Activated CD8-positive, alpha-beta memory T cell treated with anti-CD3 and anti-CD28 coated beads, Interleukin-2, amount 10 ng/mL, durations not matched to agents 7 days and 5 days (primary cell): ENCODE measurements around the gene CHCHD6. TPM values are rescaled to one million over a fixed set of nuclear protein-coding genes. Genes with fewer than 3 reads are reported as not detected.

Experiments
- ATAC-seq: fragments of 150-1000 bp; cut with Tn5 transposase; one replicate; pipeline ENCODE4 v1.10.0; 2021; ENCODE audit warnings: moderate library complexity
- CTCF ChIA-PET: fragments of 350-600 bp; sonication (Branson Sonifier 250); formaldehyde crosslinking; loops from one replicate; lab custom pipeline; 2021; ENCODE audit warnings: antibody characterized with exemption; lab: Charles Lee
- DNase-seq: peaks from one replicate; pipeline ENCODE4 v3.0.0-alpha.2; 2020
- H3K27ac Mint-ChIP-seq: one replicate; pipeline ENCODE4 v1.8.0; 2021; ENCODE audit warnings: mild to moderate bottlenecking, mixed read lengths
- H3K27me3 Mint-ChIP-seq: one replicate; pipeline ENCODE4 v1.8.0; 2021; ENCODE audit warnings: mixed read lengths
- H3K36me3 Mint-ChIP-seq: one replicate; pipeline ENCODE4 v1.8.0; 2021; ENCODE audit warnings: mild to moderate bottlenecking, mixed read lengths
- H3K4me1 Mint-ChIP-seq: one replicate; pipeline ENCODE4 v1.8.0; 2021; ENCODE audit warnings: mixed read lengths
- H3K4me3 Mint-ChIP-seq: one replicate; pipeline ENCODE4 v1.8.0; 2021; ENCODE audit warnings: mild to moderate bottlenecking, moderate library complexity, mixed read lengths
- H3K9me3 Mint-ChIP-seq: one replicate; pipeline ENCODE4 v1.8.0; 2022; ENCODE audit warnings: low read depth, mixed read lengths
- total RNA-seq, 2 experiments: library from RNA; stranded (reverse); gene quantifications; one replicate each; pipeline ENCODE4 v1.2.3, GENCODE V29; 2021

Gene CHCHD6
- total RNA-seq, 2 experiments from 2014 or later: 7.7 to 9.0 TPM

DNA sequence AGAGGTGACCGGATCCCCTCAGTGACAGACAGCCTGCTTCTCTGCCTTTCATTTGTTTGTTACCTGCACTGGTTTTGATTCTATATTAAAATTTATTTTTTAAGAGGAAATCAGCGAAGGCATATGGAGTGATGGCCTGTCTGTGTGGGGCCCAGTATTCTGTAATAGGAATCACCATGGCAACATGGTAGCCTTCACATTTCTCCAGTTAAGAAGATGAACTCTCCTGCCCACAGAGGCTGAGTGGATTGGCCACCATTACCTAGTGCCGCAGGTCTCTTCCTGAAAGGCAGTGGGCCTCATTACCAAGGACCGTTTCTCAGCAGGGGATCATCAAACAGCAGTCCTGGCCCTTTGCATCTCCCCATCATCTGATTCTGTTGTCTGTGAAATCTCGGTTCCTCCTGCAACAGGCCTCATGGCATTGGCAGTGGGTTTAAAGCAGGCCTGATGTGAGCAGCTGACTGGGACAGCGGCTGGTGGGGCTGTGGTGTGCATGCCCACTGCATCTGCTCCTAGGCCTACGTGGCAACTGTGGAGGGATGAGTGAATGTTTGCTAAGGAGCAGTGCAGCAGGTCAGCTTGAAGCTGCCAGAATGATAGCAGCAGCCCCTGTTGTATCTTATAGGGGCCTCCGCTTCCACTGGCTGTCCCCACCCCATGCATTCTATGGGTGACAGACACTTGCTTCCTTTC, 114.5 kb downstream of the CHCHD6 start:
- ATAC-seq (no peak), DNase-seq (peak; percentile 21)
- Mint-ChIP-seq H3K27ac (no peak overlapping the region), H3K4me3 (no peak overlapping the region), H3K36me3 (peaks cover 3% of the 10 kb centered on the region), H3K9me3 (peaks cover 3% of the 10 kb centered on the region), H3K4me1 (no peaks in the 10 kb centered on the region), H3K27me3 (no peaks in the 10 kb centered on the region)
- CTCF ChIA-PET: no interaction called here

DNA sequence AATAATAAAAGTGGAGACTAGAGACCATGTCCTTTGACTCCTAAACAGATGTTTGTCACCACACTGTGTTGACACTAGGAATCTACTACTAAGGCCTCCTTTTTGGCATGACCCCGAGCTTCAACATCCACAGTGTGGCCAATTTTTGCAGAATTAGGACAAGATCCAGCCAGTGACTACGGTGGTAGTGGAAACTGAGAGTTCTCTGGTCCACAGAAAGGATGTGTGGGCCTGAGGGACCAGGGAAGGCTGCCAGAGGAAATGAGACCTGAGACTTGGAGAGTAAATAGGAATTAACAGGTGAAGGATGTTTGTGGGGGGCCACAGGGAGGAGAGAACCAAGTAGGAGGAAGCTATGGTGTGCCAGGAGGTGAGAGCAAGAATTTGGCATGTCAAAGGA, 122.7 kb downstream of the CHCHD6 start:
- CTCF ChIA-PET: no interaction called here
- H3K27ac Mint-ChIP-seq: no peak overlapping the region
- peaks cover 3% of the 10 kb centered on the region for H3K9me3 Mint-ChIP-seq
- H3K4me1 Mint-ChIP-seq: peaks cover 4% of the 10 kb centered on the region
- DNase-seq (no peak), ATAC-seq (no peak)
- peaks cover 1% of the 10 kb centered on the region for H3K36me3 Mint-ChIP-seq
- no peaks in the 10 kb centered on the region for H3K27me3 Mint-ChIP-seq
- H3K4me3 Mint-ChIP-seq: no peak overlapping the region

DNA sequence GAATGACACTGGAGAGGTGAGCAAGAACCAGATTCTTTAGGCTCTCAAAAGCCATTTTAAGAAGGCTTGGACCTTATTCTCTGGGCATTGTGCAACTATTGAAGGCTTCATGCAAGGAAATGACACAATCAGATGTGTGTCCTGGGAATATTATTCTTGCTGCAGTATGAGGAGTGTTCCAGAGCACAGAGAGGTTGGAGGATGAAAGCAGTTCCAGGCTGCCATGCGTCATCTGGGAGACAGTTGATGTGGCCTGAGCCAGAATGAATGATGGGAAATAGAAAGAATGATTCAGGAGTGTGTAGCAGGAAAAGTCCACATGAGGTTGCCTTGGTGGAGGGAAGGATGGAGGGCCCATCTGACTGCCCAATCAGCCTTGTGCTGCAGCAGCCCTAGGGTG, 123.1 kb downstream of the CHCHD6 start:
- H3K4me3 Mint-ChIP-seq: no peak overlapping the region
- CTCF ChIA-PET: no interaction called here
- H3K4me1 Mint-ChIP-seq: peaks cover 4% of the 10 kb centered on the region
- ATAC-seq (no peak), DNase-seq (peak; percentile 4)
- H3K36me3 Mint-ChIP-seq: no peaks in the 10 kb centered on the region
- H3K27me3 Mint-ChIP-seq: no peaks in the 10 kb centered on the region
- no peak overlapping the region for H3K27ac Mint-ChIP-seq
- no peaks in the 10 kb centered on the region for H3K9me3 Mint-ChIP-seq

DNA sequence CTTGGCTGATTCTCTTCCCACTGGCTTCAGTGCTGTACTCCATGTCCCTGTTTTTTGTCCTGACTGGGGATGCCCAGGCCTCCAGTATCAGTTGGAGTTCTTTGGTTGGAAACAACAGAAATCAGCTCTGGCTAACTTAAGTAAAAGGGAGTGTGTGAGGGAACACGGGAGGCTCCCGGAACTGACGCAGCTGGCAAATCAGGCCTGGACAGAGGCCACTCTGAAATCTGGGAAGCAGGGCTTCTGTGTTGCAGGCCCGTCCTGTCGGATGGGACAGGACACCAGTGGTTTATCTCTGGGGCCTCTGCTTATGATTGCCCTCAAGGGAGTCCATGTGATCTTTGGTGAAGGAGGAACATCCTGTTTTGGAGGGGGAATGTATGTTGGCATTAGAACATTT, 124.3 kb downstream of the CHCHD6 start:
- Mint-ChIP-seq H3K4me1 (peaks cover 4% of the 10 kb centered on the region), H3K36me3 (no peaks in the 10 kb centered on the region), H3K4me3 (no peak overlapping the region), H3K27ac (no peak overlapping the region), H3K27me3 (no peaks in the 10 kb centered on the region), H3K9me3 (no peaks in the 10 kb centered on the region)
- ATAC-seq (no peak), DNase-seq (peak; percentile 21)
- CTCF ChIA-PET: no interaction called here

DNA sequence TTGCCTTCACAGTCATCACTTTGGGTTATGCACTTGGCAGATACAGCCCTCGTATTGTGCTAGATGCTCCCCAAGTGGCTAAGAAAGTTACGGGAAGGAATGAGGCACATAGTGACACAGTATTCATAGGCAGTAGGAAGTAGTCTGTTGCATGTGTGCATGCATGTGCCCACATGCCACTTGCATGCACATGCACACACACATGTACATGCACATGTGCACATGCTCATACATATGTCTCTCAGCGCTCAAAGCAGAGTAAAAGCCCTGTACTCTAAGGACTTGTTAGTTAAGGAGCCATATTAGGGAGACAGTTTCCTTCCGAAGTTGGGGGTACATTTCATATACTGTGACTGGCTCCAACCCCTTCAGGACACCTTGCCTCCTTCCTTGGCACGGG, 128.9 kb downstream of the CHCHD6 start:
- no peak overlapping the region for H3K4me3 Mint-ChIP-seq
- ATAC-seq (no peak), DNase-seq (peak; percentile 8)
- no peaks in the 10 kb centered on the region for H3K36me3 Mint-ChIP-seq
- peaks cover 4% of the 10 kb centered on the region for H3K4me1 Mint-ChIP-seq
- no peaks in the 10 kb centered on the region for H3K9me3 Mint-ChIP-seq
- CTCF ChIA-PET: no interaction called here
- no peak overlapping the region for H3K27ac Mint-ChIP-seq
- H3K27me3 Mint-ChIP-seq: no peaks in the 10 kb centered on the region

DNA sequence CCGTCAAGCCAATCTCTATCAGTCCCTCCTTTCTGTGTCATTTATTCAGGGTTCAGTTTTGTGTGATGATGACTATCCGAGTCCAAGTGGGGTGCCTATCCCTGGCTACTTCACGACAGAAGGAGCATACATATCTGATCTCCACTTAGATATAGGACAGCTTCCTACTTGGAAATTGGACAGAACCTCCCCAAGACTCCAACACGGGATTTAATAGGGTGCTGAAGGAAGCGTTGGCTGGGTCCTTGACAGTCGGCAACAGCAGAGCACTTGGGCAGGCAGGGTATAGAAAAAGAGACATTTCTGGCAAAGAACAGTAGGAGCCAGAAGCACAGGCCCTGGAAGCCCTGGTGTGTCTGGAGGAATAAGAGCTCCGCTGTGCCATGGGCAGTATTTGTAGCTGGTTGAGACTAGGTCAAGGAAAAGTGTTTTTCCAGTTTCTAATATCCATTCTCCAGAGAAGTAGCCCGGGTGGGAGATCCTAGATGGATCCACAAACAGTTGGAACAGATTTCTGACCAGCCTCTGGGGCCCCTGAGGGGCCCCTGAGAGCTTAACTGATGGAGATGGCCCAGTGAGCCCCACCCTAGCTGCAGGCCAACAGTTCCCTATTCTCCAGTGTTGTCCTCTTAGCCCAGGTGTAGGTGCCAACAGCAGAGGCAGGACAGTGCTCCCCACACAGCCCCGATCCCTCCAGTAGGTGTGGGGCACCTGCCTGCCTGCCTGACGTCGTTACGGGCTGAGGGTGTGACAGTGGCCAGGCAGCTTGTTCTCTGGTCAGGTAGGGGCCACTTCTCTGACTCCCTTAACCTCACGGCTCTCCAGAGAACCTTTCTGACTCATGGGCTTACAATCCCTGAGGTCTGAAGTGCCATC, 130.8 kb downstream of the CHCHD6 start:
- no peak overlapping the region for H3K27ac Mint-ChIP-seq

DNA sequence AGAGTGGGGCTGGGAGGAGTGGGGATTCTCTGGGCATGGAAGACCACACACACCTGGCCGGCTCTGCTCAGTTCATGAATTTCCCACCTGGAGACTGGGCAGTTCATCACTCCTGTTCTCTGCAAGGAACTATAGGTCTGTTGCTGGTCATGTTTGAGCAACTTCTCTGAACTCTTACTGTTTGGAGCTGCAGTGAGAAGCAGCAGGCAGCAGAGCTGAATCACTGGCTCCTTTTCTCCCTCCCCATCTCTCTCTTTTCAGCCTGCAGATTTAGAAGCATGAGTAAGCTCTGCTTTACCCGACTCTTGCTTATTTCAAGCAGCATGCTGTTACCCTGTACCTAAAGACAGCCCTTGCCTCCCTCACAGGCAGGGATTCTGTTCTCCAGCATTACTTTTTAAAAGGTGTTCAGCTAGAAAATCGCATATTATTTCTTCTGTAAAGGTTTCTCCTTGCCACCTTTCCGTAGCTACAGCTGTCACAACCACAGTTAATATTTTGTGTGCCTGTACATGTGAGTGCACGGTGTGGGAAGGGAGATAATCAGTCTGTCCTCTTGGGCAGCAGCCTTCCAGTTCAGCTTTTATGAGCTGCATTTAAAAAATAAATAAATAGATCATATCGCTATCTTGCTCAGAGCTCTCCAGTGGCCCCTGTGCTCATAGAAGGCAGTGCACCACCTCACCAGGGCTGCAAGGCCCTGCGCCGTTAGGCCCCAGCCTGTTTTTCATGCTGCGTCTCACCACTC, 131.6 kb downstream of the CHCHD6 start:
- Mint-ChIP-seq H3K27me3 (no peaks in the 10 kb centered on the region), H3K36me3 (no peaks in the 10 kb centered on the region), H3K4me3 (no peak overlapping the region), H3K27ac (no peak overlapping the region), H3K9me3 (no peaks in the 10 kb centered on the region), H3K4me1 (no peaks in the 10 kb centered on the region)
- DNase-seq (peak; percentile 25), ATAC-seq (no peak)
- CTCF ChIA-PET: no interaction called here

More for the DNA sequence above, 130.8 kb downstream of the CHCHD6 start:
- H3K4me3 Mint-ChIP-seq: no peak overlapping the region
- CTCF ChIA-PET: no interaction called here
- H3K27me3 Mint-ChIP-seq: no peaks in the 10 kb centered on the region
- H3K36me3 Mint-ChIP-seq: no peaks in the 10 kb centered on the region
- no peak for ATAC-seq
- H3K4me1 Mint-ChIP-seq: no peaks in the 10 kb centered on the region
- no peaks in the 10 kb centered on the region for H3K9me3 Mint-ChIP-seq
- DNase-seq: no peak

DNA sequence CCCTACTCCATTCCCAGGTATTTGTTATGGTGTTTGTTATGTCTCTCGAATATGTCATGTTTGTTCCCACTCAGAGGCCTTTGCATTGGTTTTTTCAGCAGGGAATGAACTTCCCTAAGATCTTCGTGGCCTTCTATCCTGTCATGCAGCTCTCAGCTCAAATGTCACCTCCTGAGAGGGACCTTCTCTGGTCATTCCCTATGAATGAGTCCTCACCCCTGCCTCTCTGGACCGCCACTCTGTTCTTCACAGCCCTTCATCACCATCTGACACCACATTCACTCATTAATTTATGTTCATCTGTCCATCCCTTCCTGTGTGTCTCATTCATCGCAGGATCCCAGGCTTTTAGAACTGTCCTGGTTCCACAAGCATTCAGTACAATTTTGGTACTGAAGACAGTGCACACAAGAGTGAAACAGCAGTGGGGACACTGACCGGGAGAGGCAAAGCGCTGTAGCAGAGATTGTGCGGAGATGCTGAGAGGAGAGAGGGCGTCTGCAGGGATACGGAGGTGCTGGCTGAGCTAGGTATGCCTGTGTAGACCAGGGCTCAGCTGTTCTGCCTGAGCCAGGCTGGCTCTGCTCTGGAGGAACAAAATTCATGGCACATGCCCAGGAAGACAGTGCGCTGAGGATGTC, 132.3 kb downstream of the CHCHD6 start:
- Mint-ChIP-seq H3K4me3 (no peak overlapping the region), H3K27me3 (no peaks in the 10 kb centered on the region), H3K4me1 (no peaks in the 10 kb centered on the region), H3K36me3 (no peaks in the 10 kb centered on the region), H3K9me3 (no peaks in the 10 kb centered on the region), H3K27ac (no peak overlapping the region)
- ATAC-seq (no peak), DNase-seq (peak; percentile 33)
- CTCF ChIA-PET: no interaction called here

DNA sequence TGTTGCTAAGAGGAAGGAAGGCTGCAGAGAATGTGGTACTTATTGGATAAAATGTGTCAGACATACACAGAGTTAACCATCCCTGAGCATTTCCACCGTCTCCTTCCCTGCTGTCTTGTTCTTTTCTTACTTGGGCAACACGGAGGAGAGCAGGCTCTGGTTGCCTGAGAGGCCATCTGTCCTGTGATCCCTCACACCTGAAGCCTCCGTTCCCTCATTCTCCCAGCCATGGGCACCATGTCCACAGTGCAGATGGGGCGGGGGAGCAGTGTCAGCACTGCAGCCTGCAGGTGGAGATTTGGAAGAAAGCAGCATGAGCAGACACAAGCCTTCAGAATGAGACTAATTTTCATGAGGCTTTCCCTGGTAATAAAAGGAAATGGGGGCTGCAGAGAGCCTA, 133.7 kb downstream of the CHCHD6 start:
- no peak overlapping the region for H3K27ac Mint-ChIP-seq
- ATAC-seq (no peak), DNase-seq (peak; percentile 28)
- no peaks in the 10 kb centered on the region for H3K36me3 Mint-ChIP-seq
- no peaks in the 10 kb centered on the region for H3K9me3 Mint-ChIP-seq
- CTCF ChIA-PET: no interaction called here
- H3K4me1 Mint-ChIP-seq: no peaks in the 10 kb centered on the region
- no peaks in the 10 kb centered on the region for H3K27me3 Mint-ChIP-seq
- no peak overlapping the region for H3K4me3 Mint-ChIP-seq

DNA sequence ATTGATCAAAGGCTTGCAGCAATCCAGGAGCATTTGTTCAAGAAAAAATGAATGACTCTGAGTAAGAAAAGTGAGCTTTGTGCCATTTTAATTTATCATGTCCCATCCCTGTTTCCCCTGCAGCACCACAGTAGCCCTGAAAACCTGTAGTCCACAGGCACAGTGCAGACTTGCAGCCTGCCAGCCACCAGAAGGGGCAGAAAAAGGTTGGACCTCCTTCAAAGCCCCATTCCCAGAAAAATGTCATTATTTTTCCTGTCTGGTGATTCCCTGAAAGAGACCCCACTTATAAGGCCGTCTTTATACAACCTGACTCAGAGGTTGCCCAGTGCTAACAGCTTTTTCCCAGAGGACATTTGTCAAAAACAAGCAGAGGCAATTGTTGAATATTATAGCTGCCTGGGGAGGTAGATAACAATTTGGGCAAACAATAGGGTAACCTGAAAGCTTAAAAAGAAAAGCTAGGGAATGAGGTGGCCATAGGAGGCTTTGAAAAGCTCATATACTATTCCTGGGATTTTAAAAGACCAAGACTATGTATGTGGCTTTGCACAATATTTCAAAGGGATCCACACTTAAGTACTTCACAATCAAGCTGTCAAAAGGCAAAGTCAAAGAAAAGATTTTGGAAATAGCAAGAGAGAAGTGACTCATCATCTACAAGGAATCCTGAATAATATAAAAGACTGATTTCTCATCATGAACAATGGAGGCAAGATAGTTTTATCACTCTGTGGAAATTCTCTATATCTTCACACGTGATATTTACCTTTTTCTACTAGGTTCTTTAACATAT, 142.1 kb downstream of the CHCHD6 start:
- Mint-ChIP-seq H3K27me3 (no peaks in the 10 kb centered on the region), H3K27ac (no peak overlapping the region), H3K36me3 (no peaks in the 10 kb centered on the region), H3K4me1 (no peaks in the 10 kb centered on the region), H3K4me3 (no peak overlapping the region), H3K9me3 (no peaks in the 10 kb centered on the region)
- ATAC-seq (no peak), DNase-seq (peak; percentile 4)
- CTCF ChIA-PET: no interaction called here

DNA sequence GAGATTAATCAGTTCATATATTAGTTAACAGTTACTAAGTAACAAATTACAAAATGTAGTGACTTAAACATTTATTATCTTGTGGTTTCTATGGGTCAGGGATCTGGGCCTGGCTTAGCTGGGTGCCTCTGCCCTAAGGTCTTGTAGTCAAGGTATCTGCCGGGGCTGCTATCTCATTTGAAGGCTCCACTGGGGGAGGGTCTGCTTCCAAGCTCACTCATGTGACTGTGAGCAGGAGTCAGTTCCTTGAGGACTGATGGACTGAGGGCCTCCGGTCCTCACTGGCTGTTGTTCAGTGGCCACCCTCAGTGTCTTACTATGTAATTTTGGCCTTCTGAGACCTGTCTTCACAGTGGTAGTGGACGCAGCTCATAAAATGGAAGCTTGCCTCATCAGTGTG, 143.0 kb downstream of the CHCHD6 start:
- no peaks in the 10 kb centered on the region for H3K27me3 Mint-ChIP-seq
- ATAC-seq (no peak), DNase-seq (peak; percentile 27)
- H3K4me3 Mint-ChIP-seq: no peak overlapping the region
- H3K27ac Mint-ChIP-seq: no peak overlapping the region
- H3K9me3 Mint-ChIP-seq: no peaks in the 10 kb centered on the region
- no peaks in the 10 kb centered on the region for H3K4me1 Mint-ChIP-seq
- H3K36me3 Mint-ChIP-seq: no peaks in the 10 kb centered on the region
- CTCF ChIA-PET: no interaction called here

DNA sequence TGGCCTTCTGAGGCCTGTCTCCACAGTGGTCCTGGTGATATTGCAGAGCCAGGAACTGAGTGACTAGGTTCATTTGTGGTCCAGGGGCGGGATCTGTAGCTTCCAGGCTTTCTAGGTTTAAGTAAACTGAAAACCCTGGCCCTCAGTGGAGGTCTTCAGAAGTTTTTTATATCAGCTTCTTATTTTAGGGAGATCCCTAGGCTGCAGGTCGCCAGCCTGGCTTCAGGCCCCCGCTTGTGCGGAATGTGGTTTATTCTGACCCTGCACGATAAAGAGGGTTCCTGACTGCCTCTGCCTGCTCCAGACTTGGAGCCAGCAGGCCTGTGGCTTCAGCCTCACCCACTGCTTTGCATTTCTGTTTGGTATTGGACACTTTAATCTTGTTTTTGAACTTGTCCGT, 145.0 kb downstream of the CHCHD6 start:
- Mint-ChIP-seq H3K4me3 (no peak overlapping the region), H3K36me3 (no peaks in the 10 kb centered on the region), H3K27ac (no peak overlapping the region), H3K4me1 (no peaks in the 10 kb centered on the region), H3K9me3 (no peaks in the 10 kb centered on the region), H3K27me3 (no peaks in the 10 kb centered on the region)
- ATAC-seq (no peak), DNase-seq (peak; percentile 21)
- CTCF ChIA-PET: no interaction called here

DNA sequence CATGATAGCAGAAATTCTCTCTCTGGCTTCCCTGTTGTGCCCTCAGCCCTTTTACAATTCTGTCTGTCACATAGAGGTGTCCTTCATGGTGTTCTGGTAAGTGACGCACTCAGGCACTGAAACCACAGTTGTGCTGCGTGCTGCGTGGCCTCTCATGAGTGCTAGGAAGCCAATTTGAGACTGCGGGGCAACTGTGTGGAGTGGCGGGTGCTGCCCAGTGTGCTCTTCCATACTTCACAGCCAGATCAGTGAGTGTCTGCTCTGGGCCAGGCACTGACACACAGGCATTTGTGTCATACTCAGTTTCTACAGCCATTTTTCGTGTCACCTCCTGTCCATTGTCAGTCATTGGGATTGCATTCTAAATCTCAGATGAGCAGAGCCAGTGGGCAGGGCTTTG, 145.7 kb downstream of the CHCHD6 start:
- Mint-ChIP-seq H3K27me3 (no peaks in the 10 kb centered on the region), H3K4me3 (no peak overlapping the region), H3K9me3 (no peaks in the 10 kb centered on the region), H3K4me1 (no peaks in the 10 kb centered on the region), H3K36me3 (no peaks in the 10 kb centered on the region), H3K27ac (no peak overlapping the region)
- CTCF ChIA-PET: no interaction called here
- no peak for ATAC-seq
- peak; percentile 36 for DNase-seq
